Fibroblast of peridontal ligament (primary cell): Measurements from ENCODE around the gene HLA-DPA1.
A peak's percentile ranks its signal among the peaks of the same experiment; 100 is the strongest.
"Not testable (repeated sequence)": the region's sequence is repeated elsewhere in the genome, so short reads cannot be mapped to it uniquely, and the experiment has no call there.

ENCODE experiments used
- DNase-seq: peaks from one replicate; pipeline ENCODE4 v3.0.0-alpha.2; 2010; ENCODE audit errors: extremely low read depth

HLA-DPA1 gene

DNA sequence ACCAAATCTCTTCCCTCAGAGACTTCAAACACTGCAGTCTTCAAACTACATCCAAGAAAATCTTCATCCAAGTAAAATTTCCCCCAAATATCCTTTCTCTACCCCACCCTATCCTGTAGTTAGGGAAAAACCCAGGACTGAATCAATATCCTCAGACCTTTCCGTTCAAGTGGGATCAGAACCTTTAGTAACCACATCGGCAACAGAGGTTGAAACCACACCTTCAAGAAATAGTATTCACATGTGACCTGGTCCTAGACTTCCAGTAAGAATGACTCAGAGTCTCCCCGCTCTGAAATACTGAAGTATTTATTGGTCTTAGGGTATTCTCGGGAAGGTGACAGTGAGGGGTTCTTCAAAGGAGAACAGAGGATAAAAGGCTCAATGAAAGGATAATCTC lies 8.7 kb downstream of the HLA-DPA1 start:
- no peak for DNase-seq

DNA sequence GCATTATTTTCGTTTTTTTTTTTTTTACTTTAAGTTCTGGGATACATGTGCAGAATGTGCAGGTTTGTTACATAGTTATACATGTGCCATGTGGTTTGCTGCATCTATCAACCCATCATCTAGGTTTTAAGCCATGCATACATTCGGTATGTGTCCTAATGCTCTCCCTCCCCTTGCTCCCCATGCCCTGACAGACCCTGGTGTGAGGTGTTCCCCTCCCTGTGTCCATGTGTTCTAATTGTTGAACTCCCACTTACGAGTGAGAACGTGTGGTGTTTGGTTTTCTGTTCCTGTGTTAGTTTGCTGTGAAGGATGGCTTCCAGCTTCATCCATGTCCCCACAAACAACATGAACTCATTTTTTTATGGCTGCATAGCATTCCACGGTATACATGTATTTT lies 10.0 kb downstream of the HLA-DPA1 start:
- not testable (repeated sequence) for DNase-seq

DNA sequence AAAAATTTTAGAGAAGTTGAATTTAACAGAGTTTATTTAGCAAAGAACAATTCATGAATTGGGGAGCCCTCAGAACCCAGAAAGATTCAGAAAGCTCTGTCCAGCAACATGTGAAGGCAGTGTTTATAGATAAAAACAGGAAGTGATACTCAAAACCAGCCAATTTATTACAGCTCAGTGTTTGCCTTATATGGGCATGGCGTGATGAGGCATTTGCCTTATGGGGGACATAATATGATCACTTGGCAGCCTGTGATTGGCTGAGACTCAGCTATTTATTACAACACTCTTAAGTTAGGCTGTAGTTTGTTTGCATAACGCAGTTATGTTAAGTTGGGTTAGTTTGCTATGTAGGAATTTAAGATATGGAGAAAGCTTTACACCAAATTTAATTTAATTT lies 11.5 kb downstream of the HLA-DPA1 start:
- DNase-seq = peak; percentile 8

- no peak for DNase-seq
Measured at GRCh38 chr6:33057222-33058150, 16.0 kb downstream of the HLA-DPA1 start.

GRCh38 chr6:33053230-33053629 lies 20.2 kb downstream of the HLA-DPA1 start:
- no peak for DNase-seq

DNA sequence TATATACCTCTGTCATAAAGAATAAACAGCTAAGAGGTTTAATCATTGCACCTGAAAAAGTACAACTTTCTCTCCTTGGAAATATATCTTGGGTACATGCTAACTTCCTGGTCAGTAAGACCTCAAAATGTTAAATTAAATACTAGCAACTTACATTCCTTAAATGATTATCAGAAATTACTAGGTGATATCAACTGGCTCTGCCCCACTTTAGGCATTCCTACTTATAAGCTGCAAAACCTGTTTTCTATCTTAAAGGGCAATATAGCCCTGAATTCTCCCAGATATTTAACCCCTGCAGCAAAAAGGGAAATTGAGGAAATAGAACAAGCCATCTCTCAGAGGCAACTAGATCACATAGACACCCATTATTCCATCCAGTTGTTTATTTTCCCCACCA lies 20.8 kb downstream of the HLA-DPA1 start:
- DNase-seq = no peak

DNA sequence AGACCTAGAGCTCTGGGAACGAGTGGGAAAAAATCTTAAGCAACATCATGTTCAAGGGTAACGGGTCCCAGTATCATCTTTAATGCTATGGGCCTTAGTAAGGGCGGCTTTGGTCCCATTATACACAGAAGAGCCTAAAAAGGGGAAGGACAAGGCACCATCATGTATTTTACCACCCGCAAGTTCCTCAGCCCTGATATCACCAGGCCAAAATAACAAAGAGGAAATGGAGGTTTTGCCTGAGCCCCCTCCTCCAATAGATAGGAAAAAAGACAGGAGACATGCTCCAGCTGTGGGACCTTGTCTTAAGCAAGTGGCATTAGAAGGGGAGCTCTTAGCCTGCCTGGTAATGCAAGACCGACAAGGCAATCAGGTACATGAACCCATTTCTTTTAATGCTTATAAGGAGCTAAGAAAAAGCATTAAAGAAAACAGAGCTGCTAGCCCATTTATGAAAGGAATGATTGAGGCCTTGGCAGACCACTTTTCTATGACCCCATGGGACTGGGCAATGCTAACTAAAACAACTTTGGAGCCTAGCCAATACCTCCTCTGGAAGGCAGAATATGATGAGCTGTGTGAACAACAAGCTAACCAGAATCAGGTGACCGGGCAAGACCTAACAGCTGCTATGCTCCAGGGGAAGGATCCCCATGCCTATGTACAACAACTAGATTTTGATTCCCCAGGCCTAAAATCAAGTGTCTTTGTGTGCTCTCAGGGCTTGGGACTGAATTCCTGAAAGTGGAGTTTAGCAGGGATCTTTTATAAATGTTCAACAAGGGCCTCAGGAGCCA lies 23.2 kb downstream of the HLA-DPA1 start:
- DNase-seq = no peak

GRCh38 chr6:33049323-33050013 lies 24.0 kb downstream of the HLA-DPA1 start:
- DNase-seq = no peak

- DNase-seq = no peak
Measured at GRCh38 chr6:33040157-33040556, 33.3 kb downstream of the HLA-DPA1 start.

DNA sequence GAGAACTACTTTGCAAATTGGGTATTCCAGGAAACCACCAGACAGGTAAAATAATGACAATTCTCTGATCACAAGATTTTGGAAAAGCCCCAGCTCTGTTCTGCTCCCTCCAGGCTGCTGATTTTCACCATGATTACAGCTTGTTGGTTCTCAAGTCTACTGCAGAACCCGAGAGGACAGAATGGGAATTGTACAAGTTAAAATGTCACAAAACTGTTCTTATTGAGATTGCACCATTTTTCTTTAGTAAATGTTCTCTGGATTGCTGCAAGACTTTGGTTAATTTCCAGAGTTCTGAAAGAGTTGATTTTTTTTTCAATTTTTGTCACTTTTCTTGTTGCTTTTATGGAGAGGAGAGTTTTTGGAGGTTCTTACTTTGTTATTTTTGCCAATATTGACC lies 36.9 kb downstream of the HLA-DPA1 start:
- no peak for DNase-seq

DNA sequence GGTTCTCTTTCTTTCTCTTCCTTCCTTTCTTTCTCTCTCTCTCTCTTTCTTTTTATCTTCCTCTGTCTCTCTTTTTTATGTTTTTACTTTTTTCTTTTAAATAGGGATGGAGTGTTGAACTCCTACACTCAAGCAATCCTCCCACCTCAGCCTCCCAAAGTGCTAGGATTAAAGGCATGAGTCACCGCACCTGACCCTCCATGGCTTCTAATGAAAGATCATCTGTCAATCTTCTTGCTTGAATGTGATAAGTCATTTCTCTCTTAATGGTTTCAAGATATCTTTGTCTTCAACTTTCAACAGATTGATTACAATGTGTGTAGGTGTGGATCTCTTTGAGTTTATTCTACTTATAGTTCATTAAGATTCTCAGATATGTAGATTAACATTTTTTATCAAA lies 38.9 kb downstream of the HLA-DPA1 start:
- no peak for DNase-seq

DNA sequence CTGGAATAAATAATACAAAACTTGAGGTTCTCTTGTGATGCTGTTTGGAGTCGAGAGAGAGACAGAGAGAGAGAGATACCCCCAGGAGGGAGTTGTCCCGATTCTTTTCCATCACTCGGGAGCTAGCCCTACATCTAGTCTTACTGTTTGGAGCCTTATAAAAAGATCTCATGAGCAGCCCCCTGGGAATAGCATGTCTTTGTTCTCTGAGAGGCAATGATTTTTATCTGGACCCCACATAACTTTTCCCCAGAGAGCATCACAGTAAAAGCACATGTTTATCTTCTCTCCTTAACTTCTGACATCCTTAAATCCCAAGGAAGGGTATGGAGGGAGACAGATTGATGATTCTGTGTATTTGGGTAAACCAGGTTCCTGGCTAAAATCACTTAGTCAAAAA lies 43.2 kb downstream of the HLA-DPA1 start:
- no peak for DNase-seq

DNA sequence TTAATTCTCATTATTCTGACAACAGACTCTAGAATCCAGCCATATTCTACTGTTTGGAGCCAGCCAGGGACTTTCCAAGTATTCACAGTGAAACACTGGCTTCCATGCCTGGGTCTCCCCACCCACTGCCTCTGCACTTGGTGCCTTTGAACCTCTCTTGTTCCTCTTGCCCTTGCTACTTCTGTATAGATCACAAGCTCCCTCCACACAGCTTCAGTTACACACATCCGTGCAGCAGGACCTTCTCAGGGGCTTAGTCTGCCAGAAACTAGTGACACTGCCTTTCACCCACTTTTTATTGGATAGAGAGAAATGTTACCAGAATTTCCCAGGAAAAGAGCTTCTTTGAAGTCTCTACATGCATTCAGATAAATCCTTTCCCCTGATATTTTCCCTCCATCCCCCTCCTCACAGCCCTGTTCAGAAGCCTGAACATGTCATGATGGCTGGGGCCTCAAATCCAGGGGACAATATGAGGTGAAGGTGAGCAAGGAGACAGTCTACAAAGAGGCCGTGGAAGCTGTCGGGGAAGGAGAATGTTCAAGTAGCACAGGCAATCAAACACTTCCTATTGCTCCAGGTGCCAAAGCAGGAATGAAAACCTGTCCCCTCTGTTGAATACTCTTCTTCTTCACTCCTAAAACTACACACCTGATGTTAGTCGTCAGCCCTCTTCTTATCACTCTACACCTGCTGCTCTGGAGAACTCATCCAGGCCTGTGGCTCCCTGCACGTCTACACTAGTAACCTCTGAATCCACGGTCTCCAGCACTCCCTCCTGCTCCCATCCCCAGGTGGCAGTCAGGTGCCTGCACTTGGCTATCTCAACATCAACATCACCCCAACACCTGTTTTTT lies 43.9 kb downstream of the HLA-DPA1 start:
- DNase-seq = peak; percentile 46

DNA sequence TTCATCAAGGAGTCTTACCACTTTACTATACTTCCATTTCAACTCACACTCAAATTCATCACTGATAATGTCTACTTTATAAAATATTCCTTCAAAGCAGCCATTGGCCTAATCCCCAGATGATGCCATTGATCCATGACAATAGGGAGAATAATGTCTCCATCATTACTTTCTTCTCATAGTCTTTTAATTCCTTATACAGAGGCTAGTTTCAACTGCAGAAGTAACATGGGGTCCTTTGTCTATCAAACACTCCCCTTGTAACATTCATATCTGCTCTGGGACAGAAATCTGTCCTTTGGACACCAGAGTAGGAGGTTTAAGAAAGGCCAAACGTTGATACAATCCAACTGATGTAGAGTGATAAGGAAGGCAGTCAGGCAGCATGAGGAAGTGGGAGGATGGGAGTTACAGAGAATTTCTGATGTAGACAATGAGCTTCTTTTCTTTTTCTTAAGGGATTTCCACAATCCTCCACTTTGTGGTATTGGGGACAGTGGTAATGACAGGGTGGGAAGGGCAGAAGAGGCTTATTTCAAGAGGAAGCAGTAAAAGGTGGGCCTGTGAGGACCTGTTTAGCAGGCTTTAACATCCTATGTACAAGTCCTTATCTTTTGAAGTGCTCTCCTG lies 45.1 kb downstream of the HLA-DPA1 start:
- DNase-seq = no peak

- DNase-seq = no peak
Measured at GRCh38 chr6:33024521-33024920, 48.9 kb downstream of the HLA-DPA1 start.

DNA sequence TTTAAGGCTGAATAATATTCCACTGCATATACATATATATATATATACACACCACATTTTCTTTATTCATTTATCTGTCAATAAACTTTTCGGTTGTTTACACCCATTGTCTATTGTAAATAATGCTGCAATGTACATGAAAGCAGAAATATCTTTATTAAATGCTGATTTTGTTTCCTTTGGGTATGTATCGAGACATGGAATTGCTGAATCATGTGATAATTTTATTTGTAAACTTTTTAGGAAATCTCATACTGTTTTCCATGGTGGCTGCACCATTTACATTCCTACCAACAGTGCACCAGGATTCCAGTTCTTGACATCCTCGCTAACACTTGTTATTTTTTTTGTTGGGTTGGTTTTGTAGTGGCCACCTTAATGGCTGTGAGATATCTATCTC lies 49.9 kb downstream of the HLA-DPA1 start:
- DNase-seq = no peak

GRCh38 chr6:33021917-33022316 lies 51.5 kb downstream of the HLA-DPA1 start:
- no peak for DNase-seq

DNA sequence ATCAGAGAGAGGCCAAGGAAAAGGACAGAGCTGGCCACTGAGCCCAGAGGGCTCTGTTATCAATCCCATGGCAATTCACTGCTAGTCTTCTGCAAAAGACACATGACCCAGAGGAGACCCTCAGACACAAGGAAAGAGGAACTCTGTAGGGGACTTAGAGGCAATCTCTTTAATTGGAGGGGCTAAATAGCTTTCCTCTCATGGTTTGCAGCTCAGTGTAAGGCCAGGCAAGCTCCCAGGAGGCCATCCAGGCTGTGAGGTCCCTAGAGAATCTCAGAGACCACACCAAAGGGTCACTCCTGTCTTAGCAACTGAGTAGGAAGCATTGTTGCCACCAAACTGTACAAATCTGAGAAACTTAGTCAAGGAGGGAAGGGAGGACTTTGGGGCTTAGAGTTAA lies 54.1 kb downstream of the HLA-DPA1 start:
- DNase-seq = no peak

DNA sequence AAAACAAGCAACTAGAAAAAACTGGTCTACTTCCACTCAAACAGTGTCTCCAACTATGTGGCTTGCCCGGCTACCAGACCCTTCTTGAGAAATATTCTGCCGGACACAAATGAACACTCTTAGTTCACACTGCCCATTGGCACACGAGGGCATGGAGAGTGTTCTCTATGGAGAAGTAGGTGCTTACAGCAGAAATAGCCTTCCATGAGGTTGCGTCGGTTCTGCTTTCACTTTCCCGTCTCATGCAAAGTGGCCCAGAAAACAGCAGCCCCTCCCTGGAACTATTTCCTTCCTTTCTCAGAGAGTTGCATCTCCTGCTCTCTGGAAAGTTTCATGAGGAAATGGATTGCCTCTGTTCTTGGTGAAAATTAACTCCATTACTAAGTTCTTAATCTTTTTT lies 54.5 kb downstream of the HLA-DPA1 start:
- DNase-seq = peak; percentile 75

- no peak for DNase-seq
Measured at GRCh38 chr6:33018418-33018817, 55.0 kb downstream of the HLA-DPA1 start.
